Stimulated activated CD4-positive, alpha-beta T cell treated with anti-CD3 and anti-CD28 coated beads, Interleukin-2, amount 100 ng/mL, for 24 hours (primary cell): ENCODE measurements around the gene DBR1.
"Not testable (repeated sequence)": the region's sequence is repeated elsewhere in the genome, so short reads cannot be mapped to it uniquely, and the experiment has no call there.

Experiments used
- DNase-seq, 2 donors: peaks; one replicate each; pipeline ENCODE4 v3.0.0-alpha.2; 2020

DBR1 gene

GRCh38 chr3:138186221-138186620, 11.5 kb upstream of the DBR1 start:
- DNase-seq, result no peak

- no peak for DNase-seq
These were observed 10.3 kb upstream of the DBR1 start for GRCh38 chr3:138184994-138185393.

DNA sequence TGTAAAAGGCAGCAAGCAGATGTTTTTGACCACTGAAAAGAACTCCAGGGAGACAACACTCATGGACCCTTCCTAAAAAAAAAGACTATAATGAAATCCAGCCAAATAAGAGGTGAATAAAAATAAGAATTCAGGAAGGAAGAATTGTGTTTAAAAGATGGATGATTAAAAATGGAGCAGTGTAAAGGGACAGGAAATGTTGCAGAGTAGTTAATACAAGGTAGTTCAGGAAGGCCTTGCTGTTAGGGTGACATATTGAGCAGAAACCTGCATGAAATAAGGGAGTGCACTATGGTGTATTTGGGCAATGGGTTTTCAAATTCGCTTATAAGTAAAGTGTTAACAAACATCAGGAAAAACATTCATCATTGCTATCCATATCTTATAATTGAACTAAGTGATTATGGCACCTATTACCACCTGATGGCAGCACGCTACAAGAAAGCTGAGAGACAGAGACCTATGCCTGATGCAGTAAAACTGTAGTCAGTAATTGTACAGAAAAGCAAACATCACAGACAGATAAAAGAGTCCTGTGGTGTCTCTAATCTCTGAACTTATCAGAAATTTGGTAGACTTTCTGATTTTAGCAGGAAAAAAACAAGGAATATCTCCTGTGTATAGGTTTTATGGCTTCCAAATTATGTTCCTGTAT, 5.8 kb upstream of the DBR1 start:
- DNase-seq, result no peak

GRCh38 chr3:138173769-138174420, 826 bp downstream of the DBR1 start:
- DNase-seq, result no peak

- DNase-seq, result no peak
These were observed 2.1 kb downstream of the DBR1 start for GRCh38 chr3:138172625-138173024.

GRCh38 chr3:138165061-138165460, 9.7 kb downstream of the DBR1 start:
- DNase-seq, result no peak

- no peak for DNase-seq
These were observed 17.0 kb downstream of the DBR1 start for GRCh38 chr3:138157743-138158142.

DNA sequence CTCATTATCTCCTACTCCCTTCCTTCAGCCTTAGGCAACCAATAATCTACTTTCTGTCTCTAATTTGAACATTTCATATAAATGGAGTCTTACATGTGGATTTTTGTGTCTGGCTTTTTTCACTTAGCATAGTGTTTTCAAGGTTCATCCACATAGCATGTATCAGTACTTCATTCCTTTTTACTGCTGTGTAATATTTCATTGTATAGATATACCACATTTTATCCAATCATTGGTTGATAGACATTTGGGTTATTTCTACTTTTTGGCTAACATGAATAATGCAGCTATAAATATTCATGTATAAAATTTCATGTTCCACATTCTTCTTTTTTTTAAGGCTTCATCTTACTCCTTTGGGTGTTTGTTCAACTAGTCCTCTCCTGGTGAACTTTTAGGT, 20.2 kb downstream of the DBR1 start:
- DNase-seq, result no peak

- no peak for DNase-seq
These were observed 26.2 kb downstream of the DBR1 start for GRCh38 chr3:138148503-138148902.

- DNase-seq, result not testable (repeated sequence)
These were observed 32.5 kb downstream of the DBR1 start for GRCh38 chr3:138142181-138142580.

GRCh38 chr3:138140940-138141339, 33.8 kb downstream of the DBR1 start:
- no peak for DNase-seq

DNA sequence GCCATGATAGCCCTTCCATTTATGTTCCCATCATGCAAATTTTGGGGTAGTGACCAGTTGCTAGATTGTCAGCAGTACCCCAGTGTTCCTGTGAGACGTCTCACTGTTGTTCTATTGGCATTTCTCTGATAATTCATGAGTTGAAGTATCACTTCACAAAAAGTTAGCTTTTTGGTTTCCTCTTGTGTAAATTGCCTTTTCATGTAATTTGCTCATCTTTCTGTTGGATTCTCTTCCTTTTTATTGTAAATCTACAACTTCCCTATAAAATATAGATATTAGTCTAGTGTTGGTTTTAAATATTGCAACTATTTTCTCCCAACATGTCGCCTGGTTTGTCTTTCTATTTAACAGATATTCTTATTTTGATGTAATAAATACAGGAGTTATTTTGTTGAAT, 35.0 kb downstream of the DBR1 start:
- DNase-seq, result no peak

GRCh38 chr3:138137861-138138260, 36.9 kb downstream of the DBR1 start:
- no peak for DNase-seq

- no peak for DNase-seq
These were observed 38.5 kb downstream of the DBR1 start for GRCh38 chr3:138136201-138136600.

GRCh38 chr3:138135833-138136194, 38.9 kb downstream of the DBR1 start:
- no peak for DNase-seq

DNA sequence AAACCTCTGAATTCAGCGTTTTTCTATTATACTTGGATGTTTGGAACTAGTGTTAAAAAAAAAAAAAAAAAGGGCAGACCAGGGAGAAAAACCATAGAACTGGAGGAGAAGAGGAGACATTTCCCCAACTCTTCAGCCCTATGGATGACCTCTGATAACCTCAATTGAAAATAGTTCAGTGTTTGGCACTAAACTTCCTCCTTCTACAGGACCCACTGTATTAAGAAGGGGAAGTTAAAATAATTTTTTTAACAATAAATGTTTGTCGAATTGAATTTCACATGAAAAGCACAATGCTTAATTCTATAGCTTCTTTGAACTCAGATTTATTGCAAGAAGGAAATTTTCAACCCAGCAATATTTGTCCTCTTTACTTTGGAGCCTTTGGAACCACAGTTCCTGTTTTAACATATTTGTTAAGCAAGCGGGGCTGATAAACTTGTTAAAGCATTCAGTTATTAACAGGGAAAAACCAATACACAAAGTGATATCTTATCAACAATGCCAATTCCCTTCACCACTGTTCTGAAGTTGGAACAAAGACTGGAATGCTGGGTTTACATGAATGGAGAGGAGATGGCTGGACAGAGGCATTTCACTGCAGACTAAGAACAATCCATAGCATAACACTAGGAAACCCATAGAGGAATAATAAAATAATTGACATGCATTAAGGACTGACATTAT, 39.4 kb downstream of the DBR1 start:
- no peak for DNase-seq

DNA sequence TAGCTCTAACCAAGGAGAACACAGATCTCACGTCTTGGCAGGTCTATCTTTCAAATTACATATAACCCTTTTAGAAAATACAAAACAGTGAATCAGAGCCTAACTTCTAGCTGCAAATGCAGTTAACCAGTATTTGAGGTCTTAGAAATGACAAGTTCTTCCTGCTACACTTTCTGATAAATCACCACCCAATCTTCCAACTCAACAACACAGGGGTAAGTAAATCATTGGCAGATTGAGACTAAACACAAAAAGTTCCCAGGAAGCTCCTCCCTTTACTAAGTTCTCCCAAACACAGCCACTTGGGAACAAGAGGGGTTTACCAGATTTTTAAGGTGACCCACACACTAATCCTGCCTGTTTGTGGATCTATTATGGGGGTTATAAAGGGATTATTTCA, 42.5 kb downstream of the DBR1 start, which contains the start of gene A4GNT:
A4GNT (minus strand) TSS at position 152 of the 400 bp plus-strand sequence. CDS start 1,134 bp downstream, outside the sequence.
- DNase-seq, result no peak

DNA sequence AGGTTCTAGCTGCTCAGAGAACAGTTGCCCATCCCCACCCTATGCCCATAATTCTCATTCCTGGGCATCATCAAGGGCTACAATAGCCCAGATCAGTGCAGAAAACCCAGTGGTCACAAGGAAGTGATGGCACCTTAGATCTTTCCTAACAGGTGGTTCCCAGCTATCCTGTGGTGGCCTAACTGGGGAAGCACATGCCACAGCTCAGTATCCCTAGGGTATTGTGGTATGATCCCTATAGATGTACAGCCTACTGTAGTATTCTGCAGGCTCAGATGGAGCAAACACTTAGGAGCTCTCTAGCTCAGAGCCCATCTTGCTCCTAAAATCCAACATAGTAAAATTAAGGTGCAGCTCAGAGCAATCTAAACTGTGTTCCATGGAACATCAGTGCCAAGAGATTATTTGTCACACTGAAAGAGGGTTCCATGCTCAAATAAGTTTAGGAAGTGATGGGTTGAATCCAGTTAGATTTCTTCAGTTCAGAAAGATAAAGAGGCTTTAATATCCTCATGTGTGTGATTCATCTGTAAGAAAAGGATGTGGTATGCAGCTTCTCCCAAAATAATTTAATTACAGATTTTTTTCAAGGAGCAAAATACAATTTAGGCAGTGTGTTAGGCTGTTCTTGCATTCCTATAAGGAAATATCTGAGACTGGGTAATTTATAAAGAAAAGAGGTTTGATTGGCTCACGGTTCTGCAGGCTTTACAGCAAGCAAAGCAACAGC, 46.9 kb downstream of the DBR1 start:
- DNase-seq, result no peak

GRCh38 chr3:138125548-138126221, 49.0 kb downstream of the DBR1 start:
- no peak for DNase-seq

- no peak for DNase-seq
These were observed 49.9 kb downstream of the DBR1 start for GRCh38 chr3:138124706-138125355.

DNA sequence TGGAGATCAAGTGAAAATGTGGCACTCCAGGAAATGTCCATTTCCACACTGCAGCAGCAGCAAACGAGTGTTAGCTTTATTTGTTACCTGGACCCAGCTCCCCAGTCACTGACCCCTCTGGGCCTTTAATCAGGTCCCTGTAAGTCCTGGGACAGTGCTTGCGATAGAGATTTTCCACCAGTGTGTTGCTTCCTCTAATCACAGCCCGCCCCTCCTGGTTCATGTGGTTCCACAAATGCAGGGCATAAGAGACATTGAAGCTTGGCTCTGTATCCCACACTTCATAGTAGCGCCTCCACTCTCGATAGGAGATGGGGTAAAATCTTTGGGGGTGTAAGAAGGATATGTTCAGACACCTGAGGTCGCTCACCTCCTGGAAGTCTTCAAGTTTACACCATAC, 50.5 kb downstream of the DBR1 start:
- DNase-seq, result no peak

DNA sequence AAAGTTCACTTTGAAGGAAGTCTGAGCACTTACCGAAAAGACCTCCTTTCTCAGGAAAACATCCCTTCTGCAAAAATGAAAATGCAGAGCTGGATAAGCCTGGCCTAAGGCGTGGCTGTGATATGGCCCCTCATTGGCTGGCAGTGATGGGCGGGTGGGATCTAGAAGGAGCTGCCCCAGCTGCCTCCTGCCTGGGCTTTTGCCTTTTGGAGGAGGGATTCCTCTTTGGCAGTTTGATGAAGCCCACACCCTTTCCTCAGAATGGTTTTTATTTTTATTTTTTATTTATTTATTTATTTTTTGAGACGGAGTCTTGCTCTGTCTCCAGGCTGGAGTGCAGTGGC, 55.3 kb downstream of the DBR1 start:
- DNase-seq, result no peak
